Activated naive CD8-positive, alpha-beta T cell (primary cell): ENCODE measurements around the gene SDK2.

Source experiments
- H3K27ac Mint-ChIP-seq: one replicate; pipeline ENCODE4 v1.8.0; 2021; ENCODE audit warnings: mixed read lengths
- H3K27me3 Mint-ChIP-seq: one replicate; pipeline ENCODE4 v1.8.0; 2021; ENCODE audit warnings: mixed read lengths
- H3K36me3 Mint-ChIP-seq: one replicate; pipeline ENCODE4 v1.8.0; 2021; ENCODE audit warnings: mixed read lengths
- H3K4me1 Mint-ChIP-seq: one replicate; pipeline ENCODE4 v1.8.0; 2021; ENCODE audit warnings: low read depth, mixed read lengths
- H3K4me3 Mint-ChIP-seq: one replicate; pipeline ENCODE4 v1.8.0; 2021; ENCODE audit warnings: mild to moderate bottlenecking, mixed read lengths
- H3K9me3 Mint-ChIP-seq: one replicate; pipeline ENCODE4 v1.8.0; 2021; ENCODE audit warnings: low read depth, mixed read lengths

Gene SDK2

GRCh38 chr17:73356561-73357170 lies 287.6 kb downstream of the SDK2 start:
- H3K9me3 Mint-ChIP-seq, result no peaks in the 10 kb centered on the region

GRCh38 chr17:73354423-73355284 lies 289.6 kb downstream of the SDK2 start:
- Mint-ChIP-seq H3K27me3 (no peaks in the 10 kb centered on the region), H3K9me3 (no peaks in the 10 kb centered on the region), H3K36me3 (no peaks in the 10 kb centered on the region), H3K4me1 (no peaks in the 10 kb centered on the region), H3K4me3 (no peak overlapping the region), H3K27ac (no peak overlapping the region)

More at GRCh38 chr17:73356561-73357170, 287.6 kb downstream of the SDK2 start:
- H3K4me1 Mint-ChIP-seq, result no peaks in the 10 kb centered on the region
- no peak overlapping the region for H3K4me3 Mint-ChIP-seq
- H3K36me3 Mint-ChIP-seq, result no peaks in the 10 kb centered on the region
- H3K27me3 Mint-ChIP-seq, result no peaks in the 10 kb centered on the region
- H3K27ac Mint-ChIP-seq, result no peak overlapping the region

GRCh38 chr17:73352261-73352660 lies 292.0 kb downstream of the SDK2 start:
- H3K27me3 Mint-ChIP-seq, result no peaks in the 10 kb centered on the region
- no peaks in the 10 kb centered on the region for H3K36me3 Mint-ChIP-seq
- H3K27ac Mint-ChIP-seq, result no peak overlapping the region
- no peaks in the 10 kb centered on the region for H3K4me1 Mint-ChIP-seq
- no peaks in the 10 kb centered on the region for H3K9me3 Mint-ChIP-seq
- H3K4me3 Mint-ChIP-seq, result no peak overlapping the region

GRCh38 chr17:73351764-73352163 lies 292.5 kb downstream of the SDK2 start:
- Mint-ChIP-seq H3K4me1 (no peaks in the 10 kb centered on the region), H3K27ac (no peak overlapping the region), H3K36me3 (no peaks in the 10 kb centered on the region), H3K27me3 (no peaks in the 10 kb centered on the region), H3K4me3 (no peak overlapping the region), H3K9me3 (no peaks in the 10 kb centered on the region)

- no peak overlapping the region for H3K27ac Mint-ChIP-seq
- H3K27me3 Mint-ChIP-seq, result no peaks in the 10 kb centered on the region
- H3K4me1 Mint-ChIP-seq, result no peaks in the 10 kb centered on the region
- no peak overlapping the region for H3K4me3 Mint-ChIP-seq
- H3K9me3 Mint-ChIP-seq, result no peaks in the 10 kb centered on the region
- H3K36me3 Mint-ChIP-seq, result no peaks in the 10 kb centered on the region
Measured at GRCh38 chr17:73350864-73351263, 293.4 kb downstream of the SDK2 start.

- Mint-ChIP-seq H3K36me3 (no peaks in the 10 kb centered on the region), H3K4me3 (no peak overlapping the region), H3K9me3 (no peaks in the 10 kb centered on the region), H3K27me3 (no peaks in the 10 kb centered on the region), H3K27ac (no peak overlapping the region), H3K4me1 (no peaks in the 10 kb centered on the region)
Measured at GRCh38 chr17:73349647-73350046, 294.6 kb downstream of the SDK2 start.

GRCh38 chr17:73349138-73349537 lies 295.1 kb downstream of the SDK2 start:
- Mint-ChIP-seq H3K27me3 (no peaks in the 10 kb centered on the region), H3K4me3 (no peak overlapping the region), H3K27ac (no peak overlapping the region), H3K9me3 (no peaks in the 10 kb centered on the region), H3K36me3 (no peaks in the 10 kb centered on the region), H3K4me1 (no peaks in the 10 kb centered on the region)

- H3K36me3 Mint-ChIP-seq, result no peaks in the 10 kb centered on the region
- no peak overlapping the region for H3K4me3 Mint-ChIP-seq
- no peaks in the 10 kb centered on the region for H3K4me1 Mint-ChIP-seq
- no peak overlapping the region for H3K27ac Mint-ChIP-seq
- no peaks in the 10 kb centered on the region for H3K9me3 Mint-ChIP-seq
- no peaks in the 10 kb centered on the region for H3K27me3 Mint-ChIP-seq
Measured at GRCh38 chr17:73348829-73349095, 295.5 kb downstream of the SDK2 start.

GRCh38 chr17:73348018-73348828 lies 296.0 kb downstream of the SDK2 start:
- H3K9me3 Mint-ChIP-seq, result no peaks in the 10 kb centered on the region
- H3K4me1 Mint-ChIP-seq, result no peaks in the 10 kb centered on the region
- H3K36me3 Mint-ChIP-seq, result no peaks in the 10 kb centered on the region
- H3K27ac Mint-ChIP-seq, result no peak overlapping the region
- H3K4me3 Mint-ChIP-seq, result no peak overlapping the region
- H3K27me3 Mint-ChIP-seq, result no peaks in the 10 kb centered on the region

GRCh38 chr17:73347351-73347750 lies 296.9 kb downstream of the SDK2 start:
- Mint-ChIP-seq H3K4me1 (no peaks in the 10 kb centered on the region), H3K36me3 (no peaks in the 10 kb centered on the region), H3K4me3 (no peak overlapping the region), H3K27me3 (no peaks in the 10 kb centered on the region), H3K9me3 (no peaks in the 10 kb centered on the region), H3K27ac (no peak overlapping the region)

- Mint-ChIP-seq H3K4me3 (no peak overlapping the region), H3K4me1 (no peaks in the 10 kb centered on the region), H3K9me3 (no peaks in the 10 kb centered on the region), H3K27me3 (no peaks in the 10 kb centered on the region), H3K36me3 (no peaks in the 10 kb centered on the region), H3K27ac (no peak overlapping the region)
Measured at GRCh38 chr17:73346501-73347162, 297.6 kb downstream of the SDK2 start.

GRCh38 chr17:73343739-73344454 lies 300.3 kb downstream of the SDK2 start:
- no peaks in the 10 kb centered on the region for H3K36me3 Mint-ChIP-seq
- no peak overlapping the region for H3K4me3 Mint-ChIP-seq
- no peaks in the 10 kb centered on the region for H3K27me3 Mint-ChIP-seq
- H3K4me1 Mint-ChIP-seq, result no peaks in the 10 kb centered on the region
- no peak overlapping the region for H3K27ac Mint-ChIP-seq
- H3K9me3 Mint-ChIP-seq, result no peaks in the 10 kb centered on the region

- Mint-ChIP-seq H3K27ac (no peak overlapping the region), H3K9me3 (no peaks in the 10 kb centered on the region), H3K36me3 (no peaks in the 10 kb centered on the region), H3K4me3 (no peak overlapping the region), H3K4me1 (no peaks in the 10 kb centered on the region), H3K27me3 (no peaks in the 10 kb centered on the region)
Measured at GRCh38 chr17:73343168-73343634, 301.0 kb downstream of the SDK2 start.

- Mint-ChIP-seq H3K4me3 (no peak overlapping the region), H3K27me3 (no peaks in the 10 kb centered on the region), H3K36me3 (no peaks in the 10 kb centered on the region), H3K27ac (no peak overlapping the region), H3K4me1 (no peaks in the 10 kb centered on the region), H3K9me3 (no peaks in the 10 kb centered on the region)
Measured at GRCh38 chr17:73342541-73343167, 301.6 kb downstream of the SDK2 start.
